Fibroblast of the conjunctiva (primary cell): Measurements from ENCODE around the gene OS9.

Experiments used
- DNase-seq: peaks from one replicate; pipeline ENCODE4 v3.0.0-alpha.2; 2010; ENCODE audit warnings: low read depth

Gene OS9

DNA sequence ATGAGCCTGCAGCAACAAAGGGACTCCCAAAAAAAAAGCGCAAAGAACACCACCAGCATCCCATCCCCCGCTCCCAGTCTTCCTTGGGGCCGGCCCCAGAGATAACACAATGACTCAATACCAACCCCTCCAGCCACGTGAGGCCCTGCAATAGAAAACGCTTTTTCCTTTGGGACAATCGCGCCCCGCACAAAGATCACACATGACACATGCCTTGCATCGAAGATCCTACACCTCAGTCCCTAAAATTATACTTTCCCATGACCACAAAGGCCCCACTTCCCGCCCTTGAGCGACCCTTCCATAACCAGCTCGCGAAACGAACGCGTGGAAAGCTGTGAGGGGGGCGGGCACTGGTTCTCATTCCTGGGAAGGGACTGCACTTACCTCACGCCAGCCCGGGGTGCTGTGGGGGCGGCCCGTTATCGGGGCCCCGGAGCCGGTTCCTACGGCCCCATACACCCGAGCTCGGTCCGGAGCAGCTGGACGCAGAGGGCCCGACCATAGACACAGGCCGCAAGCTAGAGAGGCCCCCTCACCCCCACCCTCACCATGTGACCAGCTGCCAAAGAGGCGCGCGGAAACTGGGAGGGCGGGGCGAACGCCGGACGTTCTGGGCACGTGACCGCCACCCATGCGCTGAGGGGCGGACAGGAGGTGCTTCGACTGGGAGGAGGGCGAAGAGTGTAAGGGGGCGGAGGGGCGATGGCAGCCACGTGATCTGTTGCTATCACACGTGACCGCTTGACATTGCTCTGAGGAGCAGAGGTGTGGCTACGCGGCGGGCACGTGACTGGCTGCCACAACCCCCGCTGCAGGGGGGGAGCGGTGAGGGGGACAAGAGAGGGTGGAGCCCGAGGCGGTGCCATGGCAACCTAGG, 58.1 kb downstream of the OS9 start, which contains the start of gene CDK4:
Gene CDK4, minus strand, starts transcription at position 523 of the 880 bp plus-strand sequence. CDS start 593 bp downstream, outside the sequence.
- peak; percentile 100 for DNase-seq

DNA sequence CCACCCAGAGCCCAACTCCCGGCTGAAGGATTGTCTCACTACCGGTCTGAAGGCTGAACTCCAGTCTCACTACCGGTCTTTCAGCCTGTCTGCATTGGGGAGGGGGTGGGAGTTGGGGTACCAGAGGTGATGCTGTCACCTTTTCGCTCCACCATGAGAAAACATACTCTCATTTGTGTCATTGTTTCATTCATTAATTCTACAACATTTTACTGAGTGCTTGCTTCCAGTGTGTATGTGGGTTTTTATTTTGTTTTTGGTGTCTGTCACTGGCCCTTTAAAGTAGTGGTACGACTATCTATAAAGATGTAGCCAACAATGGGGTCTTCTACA, 58.7 kb downstream of the OS9 start:
- DNase-seq = no peak

DNA sequence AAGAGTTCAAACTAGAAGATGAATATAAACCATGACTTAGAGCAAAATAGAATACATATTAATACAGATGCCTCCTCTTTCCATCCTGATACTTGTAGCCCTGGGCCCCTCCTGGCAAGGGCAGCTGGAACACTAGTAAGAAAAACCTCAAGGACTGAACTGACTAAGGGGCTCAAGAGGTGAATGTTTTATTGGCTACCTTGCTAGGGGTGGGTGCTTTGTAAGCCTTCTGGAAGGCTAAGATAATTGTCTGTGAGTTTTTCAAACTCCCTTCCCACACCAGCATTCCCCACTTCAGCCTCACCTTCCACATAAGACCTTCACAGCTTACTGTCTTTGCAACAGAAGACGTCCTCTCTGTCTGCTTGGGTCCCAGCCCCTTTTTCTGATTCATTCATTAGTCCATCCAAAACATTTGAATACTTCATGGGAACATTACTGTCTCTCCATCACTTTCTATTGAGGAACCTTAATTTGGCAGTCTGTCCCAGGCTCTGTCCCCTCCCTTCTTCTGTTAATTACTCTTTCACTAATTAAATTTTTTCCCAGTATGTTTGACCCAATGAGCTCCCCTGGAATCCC, 59.9 kb downstream of the OS9 start:
- no peak for DNase-seq

DNA sequence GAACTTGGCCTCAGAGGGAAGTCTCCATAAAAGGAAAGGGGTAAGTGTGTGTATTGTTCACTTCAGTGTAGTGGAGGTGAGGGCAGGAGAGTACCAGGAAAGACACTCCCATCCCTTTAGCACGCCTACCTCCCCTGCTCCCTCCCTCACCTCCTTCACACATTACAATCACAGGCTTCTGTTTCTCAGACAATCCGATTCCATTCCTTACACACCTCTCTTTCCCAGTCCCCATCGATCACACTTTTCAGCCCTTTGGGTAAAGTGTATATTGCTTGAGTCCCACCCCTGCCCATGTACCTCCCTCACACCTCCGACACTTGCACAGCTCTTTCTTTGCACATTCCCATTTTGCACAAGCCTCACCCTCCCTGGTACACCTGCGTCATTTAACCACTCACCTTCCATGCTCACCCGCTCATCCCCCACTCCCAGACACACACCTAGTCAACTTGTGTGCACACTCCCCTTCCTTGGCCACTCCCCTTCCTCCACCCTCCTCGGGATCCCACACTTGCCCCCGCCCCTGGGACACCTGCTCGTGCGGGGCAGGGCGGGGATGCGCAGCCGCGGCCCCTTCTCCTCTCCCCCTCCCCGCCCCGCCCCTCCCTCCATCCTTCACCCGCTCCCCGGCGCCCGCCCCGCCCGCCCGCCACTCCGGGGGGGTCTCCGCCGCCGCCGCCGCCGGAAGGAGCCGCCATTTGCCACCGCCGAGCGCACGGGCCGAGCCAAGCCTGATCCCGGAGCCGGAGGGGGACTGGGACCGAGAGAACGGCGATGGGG, 60.7 kb downstream of the OS9 start, which contains the start of gene MARCHF9:
Gene MARCHF9, plus strand, starts transcription at position 693 of the 783 bp plus-strand sequence. CDS start 426 bp downstream, outside the sequence.
- DNase-seq = no peak

DNA sequence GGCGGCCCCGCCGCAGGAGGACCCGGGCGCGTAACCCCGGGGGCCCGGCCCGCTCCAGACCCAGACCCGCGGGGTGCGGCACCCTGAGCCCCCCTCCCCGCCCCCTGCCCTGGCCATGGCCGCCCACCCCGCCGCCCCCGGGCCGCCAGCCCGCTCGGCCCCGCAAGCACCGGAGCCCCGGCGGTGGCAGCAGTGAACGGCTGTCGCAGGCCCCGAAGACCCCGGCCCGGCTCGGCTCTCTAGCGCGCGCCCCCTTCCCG, 61.2 kb downstream of the OS9 start:
- DNase-seq = no peak

DNA sequence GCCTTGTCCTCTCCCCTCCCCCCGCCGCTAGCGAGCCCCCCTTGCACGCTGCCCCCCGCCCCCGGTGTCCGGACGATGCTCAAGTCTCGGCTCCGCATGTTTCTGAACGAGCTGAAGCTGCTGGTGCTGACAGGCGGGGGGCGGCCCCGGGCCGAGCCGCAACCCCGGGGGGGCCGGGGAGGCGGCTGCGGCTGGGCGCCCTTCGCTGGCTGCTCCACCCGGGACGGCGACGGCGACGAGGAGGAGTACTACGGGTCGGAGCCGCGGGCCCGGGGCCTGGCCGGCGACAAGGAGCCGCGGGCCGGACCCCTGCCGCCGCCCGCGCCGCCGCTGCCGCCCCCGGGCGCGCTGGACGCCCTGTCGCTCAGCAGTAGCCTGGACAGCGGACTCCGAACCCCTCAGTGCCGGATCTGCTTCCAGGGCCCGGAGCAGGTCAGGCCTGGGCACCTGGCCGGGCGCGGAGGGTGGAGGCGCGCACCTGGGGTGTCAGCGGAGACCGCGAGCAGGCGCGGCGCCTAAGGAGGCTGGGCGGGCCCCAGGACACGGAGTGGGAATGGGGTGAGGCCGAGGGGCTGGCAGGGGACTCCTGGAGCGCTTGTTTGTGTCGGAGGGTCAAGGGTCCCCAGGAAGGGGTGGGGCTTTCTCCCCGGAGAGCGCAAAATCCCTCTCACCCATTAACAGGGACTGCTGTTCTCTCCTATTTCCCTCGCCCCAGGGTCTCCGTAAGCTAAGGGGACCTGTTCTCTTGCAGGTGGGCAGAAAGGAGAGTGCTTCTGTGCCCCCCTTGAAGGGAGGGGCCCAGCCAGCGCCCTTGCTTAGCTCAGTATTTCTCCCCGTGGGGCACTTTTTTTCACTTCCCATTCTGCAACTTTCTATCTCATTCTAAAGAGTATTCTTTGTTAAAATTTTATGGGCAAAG, 61.8 kb downstream of the OS9 start:
- DNase-seq = no peak

DNA sequence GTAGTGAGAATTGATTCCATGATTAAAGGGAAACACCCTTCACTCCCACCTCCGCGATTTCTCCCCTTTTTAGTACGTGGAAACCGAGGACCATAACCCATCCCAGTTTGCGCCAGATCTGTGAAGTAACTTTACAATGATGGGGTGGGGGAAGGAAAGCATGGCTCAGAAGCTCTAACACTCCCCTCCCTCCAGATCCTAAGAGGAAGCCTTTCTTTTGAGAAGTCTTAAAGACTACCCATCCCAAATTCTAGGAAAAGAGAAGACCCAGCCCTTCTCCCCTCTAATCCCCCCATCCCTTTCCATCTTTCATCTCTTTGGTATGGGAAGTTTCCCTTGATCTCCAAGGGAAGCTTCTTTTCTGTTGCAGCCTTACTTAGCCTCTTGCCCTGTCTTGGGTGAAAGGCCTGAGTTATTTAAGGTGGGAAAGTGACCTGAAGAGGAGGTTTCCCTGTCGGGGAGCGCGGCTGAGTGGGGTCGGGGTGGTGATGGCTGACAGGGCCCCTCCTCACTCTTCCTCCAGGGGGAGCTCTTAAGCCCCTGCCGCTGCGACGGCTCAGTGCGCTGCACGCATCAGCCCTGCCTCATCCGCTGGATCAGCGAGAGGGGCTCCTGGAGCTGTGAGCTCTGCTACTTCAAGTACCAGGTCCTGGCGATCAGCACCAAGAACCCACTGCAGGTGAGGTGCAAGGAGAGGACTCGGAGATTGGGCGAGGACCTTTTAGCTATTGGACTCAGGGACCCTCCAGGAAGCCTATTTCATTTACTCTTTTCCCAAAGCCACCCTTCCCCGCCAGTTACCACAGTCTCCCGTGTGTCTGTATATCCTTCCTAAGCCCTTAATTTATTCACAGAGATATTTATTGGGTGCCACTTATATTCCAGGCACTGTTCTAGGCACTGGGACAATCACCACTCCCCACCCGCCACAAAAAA, 62.7 kb downstream of the OS9 start:
- DNase-seq = no peak

DNA sequence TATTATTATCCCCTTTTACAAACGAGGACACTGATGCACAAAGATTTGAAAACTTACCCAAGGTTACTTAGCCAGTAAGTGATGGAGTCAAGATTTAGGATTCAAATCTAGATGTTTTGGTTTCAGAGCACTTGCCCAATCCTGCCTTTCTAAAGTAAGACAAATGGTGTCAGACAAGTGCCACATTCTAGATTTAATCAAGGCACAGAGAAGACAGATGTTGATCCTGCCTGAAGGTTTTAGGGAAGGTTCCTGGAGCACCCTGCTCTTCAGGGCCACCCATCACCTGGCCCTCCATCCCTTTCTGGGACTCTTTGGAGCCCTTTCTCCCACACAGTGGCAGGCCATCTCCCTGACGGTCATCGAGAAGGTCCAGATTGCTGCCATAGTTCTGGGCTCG, 63.8 kb downstream of the OS9 start:
- DNase-seq = no peak

DNA sequence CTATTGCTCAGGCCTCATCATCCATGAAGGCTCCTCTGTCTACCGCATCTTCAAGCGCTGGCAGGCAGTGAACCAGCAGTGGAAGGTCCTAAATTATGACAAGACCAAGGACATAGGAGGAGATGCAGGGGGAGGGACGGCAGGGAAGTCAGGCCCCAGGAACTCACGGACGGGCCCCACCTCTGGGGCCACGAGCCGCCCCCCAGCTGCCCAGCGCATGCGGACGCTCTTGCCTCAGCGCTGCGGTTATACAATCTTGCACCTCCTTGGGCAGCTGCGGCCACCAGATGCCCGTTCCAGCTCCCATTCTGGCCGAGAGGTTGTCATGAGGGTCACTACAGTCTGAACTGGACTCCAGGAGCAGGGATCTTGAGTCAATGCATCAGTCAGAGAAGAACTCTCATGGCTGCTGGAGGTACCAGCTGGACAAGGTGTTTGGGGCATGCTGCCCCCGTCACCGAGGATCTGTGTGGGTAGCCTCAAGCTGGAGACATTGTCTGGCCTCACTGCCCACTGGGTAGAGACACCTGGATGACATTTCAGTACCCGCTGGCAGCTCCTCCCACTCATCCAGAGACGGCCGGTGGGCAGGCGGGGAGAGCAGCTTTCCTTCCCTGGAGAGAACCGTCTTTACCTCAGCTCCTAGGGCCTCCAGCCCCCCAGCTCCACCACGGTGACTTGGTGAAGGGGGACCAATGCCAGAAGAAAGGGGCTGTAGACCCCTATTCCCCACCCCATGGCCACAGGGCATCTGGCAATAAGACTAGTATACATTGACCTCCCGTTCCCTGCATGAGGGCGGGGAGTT, 64.8 kb downstream of the OS9 start:
- no peak for DNase-seq

DNA sequence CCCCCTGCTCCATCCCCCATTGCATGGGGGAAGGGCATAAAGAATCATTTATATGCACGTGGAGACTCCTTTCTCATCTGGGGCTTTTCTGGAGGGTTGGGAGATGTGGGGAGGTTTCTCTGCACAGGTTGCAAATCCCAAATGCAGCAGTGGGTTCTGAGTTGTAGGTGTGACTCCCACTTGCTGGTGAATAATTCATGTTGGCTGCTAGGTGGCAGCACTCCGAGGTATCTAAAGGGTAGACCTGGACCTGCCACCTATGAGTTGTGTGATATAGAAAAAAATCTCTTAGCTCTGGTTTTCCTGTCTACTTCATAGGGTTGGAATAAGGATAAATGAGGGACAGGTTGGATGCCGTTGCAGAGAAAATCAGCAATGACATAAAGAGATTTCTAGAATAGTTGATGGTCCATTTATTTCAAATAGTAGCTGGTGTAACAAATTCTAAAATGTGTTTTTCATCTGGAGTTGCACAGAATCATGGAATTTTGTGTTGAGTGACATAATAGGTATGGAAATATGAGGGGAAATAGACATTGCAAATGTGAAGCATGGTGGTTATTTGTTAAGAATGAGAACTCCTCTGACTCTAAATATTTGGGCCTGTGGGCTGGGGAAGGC, 65.5 kb downstream of the OS9 start:
- no peak for DNase-seq

DNA sequence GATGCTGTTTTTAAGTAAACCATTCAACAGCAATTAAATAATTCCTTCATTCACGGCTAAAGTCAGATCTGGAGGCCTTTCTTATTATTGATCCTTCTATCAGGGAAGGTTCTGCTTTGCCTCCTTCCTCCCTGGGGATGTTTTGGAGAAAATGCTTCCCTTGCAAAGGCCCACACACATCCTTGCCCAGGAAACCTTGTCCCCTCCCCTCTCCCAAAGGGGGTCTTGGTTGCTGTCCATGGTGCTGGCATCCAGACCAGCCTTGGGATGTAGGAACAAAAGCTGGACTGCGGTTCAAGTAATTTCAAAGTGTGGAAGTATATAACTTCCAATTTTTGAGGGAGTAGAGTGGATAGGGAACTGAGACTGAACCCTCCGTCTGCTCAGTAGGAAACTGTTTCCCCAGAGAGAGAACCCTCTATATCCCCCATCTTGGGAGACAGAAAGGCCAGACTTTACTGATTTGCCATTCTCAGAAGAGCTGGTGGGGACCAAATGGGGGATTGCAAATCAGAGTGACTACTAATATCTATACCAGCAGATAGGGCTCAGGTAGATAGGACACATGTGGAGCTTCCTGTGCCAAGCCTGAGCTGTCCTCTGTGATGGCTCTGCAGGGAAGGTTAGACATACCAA, 66.5 kb downstream of the OS9 start:
- DNase-seq = no peak

DNA sequence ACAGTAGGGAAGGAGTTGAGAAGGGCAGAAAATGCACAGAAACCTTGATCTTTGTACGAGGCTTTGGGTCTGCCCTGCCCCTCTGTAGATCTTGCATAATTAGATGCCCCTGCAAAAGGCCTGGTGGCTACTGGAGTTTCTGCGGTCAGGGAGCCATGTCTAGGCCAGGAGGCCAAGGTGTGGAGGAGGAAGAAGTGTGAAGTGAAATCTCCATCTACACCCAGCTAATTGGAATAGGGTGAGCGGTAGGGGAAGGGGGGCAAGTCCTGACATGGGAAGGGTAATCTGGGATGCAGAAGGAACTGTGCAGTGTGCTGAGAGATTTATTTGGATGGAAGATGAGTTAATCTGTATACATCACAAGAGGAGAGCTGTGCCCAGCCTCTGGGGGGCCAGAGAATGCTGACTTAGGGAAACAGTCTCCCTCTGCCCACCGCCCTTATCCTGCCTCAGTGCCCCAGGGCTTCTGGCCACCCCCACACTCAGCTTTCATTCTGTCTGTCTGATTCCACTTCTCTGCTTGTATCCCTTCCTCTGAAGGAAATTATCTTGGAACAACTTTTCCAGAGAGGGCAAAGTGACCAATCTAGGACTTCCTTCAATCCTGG, 67.6 kb downstream of the OS9 start:
- DNase-seq = no peak

DNA sequence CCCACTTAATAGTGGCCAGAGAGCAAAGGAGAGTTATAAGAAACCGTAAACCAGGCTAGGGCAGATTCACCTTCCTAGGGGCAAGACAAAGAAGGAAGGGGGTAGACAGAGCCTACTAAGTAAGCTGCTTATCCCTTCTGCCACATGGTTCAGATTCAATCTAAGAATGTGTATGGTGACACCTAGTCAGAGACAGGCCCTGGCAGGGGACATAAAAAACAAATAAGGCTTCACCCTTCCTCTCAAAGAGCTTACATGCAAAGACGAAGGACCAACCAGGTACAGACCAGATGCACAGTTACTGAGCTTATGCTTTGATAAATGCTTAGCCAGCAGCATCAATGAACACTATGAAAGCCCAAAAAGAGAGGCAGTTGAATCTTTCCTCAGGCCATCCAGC, 68.5 kb downstream of the OS9 start:
- no peak for DNase-seq

DNA sequence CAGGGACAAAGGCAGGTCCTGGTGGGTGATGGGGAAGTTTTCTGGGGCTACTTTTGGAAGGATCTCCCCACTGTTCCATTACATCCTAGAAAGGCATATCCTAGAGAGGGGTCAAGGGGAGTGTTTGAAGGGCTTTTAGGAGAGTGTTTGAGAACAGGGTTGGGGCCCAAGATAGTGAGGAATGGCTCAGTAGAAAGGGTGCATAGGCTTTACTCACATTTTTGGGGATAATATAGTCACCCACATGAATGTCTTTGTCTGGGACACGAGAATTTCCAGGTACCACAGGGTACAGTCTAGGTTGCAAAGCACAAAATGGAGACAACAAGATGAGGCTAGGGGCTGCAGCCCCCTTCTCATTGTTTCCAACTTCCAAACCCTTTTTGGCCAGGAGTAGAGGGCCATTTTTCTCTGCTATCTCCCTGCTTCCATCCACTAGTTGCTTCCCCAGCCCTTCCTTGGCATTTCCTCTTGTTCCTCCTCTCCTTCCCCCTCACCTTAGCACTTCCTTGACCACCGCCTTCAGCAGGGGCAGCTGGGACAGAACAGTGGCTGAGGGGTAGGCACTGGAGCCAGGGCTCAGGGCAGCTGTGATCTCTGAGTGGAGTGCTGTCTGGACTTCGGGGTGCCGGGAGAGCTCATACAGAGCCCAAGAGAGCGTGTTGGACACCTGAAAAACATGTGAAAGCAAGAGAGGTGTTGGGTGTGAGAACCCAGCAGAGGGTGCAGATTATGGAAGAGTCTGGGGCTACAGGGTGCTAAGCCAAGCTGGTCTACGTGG, 70.1 kb downstream of the OS9 start:
- no peak for DNase-seq

DNA sequence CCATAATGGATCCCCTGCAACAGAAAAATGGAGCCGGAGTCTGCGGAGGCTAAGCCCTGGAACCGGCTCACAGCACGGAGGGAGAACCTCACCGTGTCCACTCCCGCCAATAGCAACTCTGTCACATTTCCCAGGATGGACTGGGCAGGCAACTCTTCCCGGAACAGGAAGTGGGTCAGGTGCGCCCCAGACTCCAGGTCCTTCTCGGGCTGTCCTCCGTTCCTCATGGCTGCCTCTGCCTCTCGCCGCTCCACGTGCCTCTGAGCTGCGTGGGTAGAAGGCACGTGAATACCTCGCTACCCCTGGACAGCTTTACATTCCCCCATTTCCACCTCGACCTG, 70.7 kb downstream of the OS9 start:
- no peak for DNase-seq

DNA sequence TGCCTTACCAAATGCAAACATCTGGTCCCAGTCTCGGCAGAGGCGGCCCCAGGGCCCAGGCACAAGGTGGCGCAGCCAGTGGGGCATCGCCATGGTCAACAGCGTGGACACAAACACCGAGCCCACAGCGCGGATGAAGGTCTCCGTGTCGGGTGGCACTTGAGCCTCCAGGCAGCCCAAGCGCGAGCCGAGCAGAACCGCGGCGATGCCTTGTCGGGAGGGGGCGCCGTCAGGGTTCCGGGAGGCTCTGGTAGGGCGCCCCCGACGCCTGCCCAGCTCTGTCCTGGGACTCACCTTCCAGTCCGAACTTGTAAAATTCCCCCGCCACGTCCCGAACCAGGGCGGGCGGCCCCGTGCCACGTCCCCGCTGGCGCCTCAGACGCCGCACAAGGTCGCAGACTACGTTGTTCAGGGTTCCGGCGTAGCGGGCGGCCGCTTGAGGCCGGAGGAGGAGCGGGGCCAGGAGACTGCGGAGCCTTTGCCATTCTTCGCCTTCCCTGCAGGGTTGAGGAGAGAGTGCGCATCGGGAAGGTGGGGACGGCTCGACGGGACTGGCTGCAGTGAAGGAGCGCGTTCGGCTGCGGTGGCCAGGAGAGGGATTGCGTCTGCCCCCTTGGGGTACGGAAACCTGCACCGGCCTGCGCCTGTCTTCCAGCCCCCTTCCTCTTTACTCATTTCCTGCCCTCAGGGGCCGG, 71.2 kb downstream of the OS9 start:
- no peak for DNase-seq

DNA sequence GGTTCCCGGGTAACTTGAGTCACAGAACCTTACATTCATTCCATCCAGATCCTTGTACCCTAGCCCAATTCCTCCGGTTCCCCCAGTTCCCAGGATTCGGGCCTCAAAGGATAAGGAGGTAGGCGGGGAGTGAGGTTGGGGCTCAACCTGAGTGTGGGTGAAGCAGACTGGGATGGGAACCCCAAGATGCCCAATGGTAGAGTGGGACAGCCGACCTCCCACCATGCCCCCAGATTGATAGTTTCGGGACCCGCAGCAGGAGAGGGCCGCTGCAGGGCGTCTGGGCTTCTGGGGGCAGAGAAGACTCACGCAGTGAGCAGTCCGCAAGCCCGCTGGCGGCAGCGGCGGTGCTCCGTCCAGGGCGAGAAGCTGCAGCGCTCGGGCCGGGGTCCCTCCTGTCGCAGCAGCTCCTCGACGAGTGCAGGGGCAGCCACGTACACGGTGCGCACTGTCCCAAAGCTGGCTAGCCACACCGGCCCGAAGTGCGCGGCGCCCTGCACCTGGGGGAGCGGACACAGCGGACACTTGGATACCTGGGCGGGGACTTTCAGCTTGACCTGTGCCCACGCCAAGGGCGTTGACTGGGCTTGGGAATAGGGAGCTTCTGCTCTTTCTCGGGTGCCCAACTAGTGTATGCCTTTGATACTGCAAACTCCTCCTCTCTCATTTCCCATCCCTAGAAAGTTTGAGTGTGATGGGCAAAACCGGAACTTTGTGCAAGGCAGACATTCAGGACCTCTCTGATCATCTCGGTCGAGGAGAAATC, 71.9 kb downstream of the OS9 start:
- DNase-seq = no peak
